Effector memory CD4-positive, alpha-beta T cell (primary cell): ENCODE results near the gene TMEM131L.
A peak's percentile ranks its signal among the peaks of the same experiment; 100 is the strongest.

Experiments
- DNase-seq, 3 donors: peaks; one replicate each; pipeline ENCODE4 v3.0.0-alpha.2; 2020
- H3K27ac ChIP-seq: 2 replicates; pipeline ENCODE4 v1.7.0; 2013; ENCODE audit warnings: mild to moderate bottlenecking, low read length, moderate library complexity; ENCODE audit not compliant: insufficient read depth, poor library complexity, severe bottlenecking
- H3K27me3 ChIP-seq: replicated peaks from 2 replicates; pipeline ENCODE4 v1.7.0; 2013; ENCODE audit warnings: mild to moderate bottlenecking, low read length; ENCODE audit not compliant: insufficient read depth, control insufficient read depth, poor library complexity, severe bottlenecking
- H3K36me3 ChIP-seq: 2 replicates; pipeline ENCODE4 v1.7.0; 2013; ENCODE audit warnings: mild to moderate bottlenecking, low read length, moderate library complexity; ENCODE audit not compliant: control insufficient read depth, insufficient read depth
- H3K4me1 ChIP-seq: 2 replicates; pipeline ENCODE4 v1.7.0; 2013; ENCODE audit warnings: low read length, mild to moderate bottlenecking; ENCODE audit not compliant: control insufficient read depth, insufficient read depth, poor library complexity, severe bottlenecking
- H3K4me3 ChIP-seq: 2 replicates; pipeline ENCODE4 v1.7.0; 2013; ENCODE audit warnings: low read length, low read depth, mild to moderate bottlenecking; ENCODE audit not compliant: insufficient read depth, poor library complexity, severe bottlenecking
- H3K9me3 ChIP-seq: 2 replicates; pipeline ENCODE4 v1.7.0; 2013; ENCODE audit warnings: mild to moderate bottlenecking, low read length, moderate library complexity; ENCODE audit not compliant: control insufficient read depth

Gene TMEM131L

GRCh38 chr4:153512162-153512852 is 46.1 kb downstream of the TMEM131L start:
- Histone ChIP-seq H3K27ac (no peak overlapping the region), H3K4me1 (peaks cover 7% of the 10 kb centered on the region), H3K9me3 (no peaks in the 10 kb centered on the region), H3K36me3 (peaks cover 3% of the 10 kb centered on the region), H3K27me3 (no peaks in the 10 kb centered on the region), H3K4me3 (no peak overlapping the region)
- DNase-seq: no peak

DNA sequence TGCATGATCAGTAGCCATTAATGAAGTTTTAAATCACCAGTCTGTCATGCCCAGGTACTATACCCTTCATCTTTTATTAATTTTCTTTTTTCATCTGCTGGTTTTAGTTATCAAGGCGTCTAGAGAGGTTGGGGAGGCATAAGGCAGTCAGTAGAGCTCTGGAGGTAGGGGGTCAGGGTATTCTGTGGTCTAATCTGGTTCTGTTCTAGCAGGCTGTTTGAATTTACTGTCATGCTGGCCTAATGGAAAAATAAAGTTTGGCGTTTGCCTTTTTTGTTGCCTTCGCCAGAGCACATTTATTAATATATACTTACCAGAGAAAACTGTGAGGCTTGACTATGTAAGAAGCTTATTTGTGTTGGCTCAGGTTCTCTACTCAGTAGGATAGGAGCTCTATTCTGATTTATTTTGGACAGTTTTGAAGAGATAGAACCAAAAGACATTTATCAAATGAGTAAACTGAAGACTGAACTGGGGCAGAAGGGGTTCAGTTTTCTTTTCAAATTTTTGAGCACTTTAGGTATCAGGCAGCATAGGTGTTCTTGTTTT is 46.9 kb downstream of the TMEM131L start:
- H3K4me1 ChIP-seq: peaks cover 13% of the 10 kb centered on the region
- no peak for DNase-seq
- no peak overlapping the region for H3K4me3 ChIP-seq
- no peak overlapping the region for H3K27ac ChIP-seq
- no peaks in the 10 kb centered on the region for H3K9me3 ChIP-seq
- no peaks in the 10 kb centered on the region for H3K27me3 ChIP-seq
- H3K36me3 ChIP-seq: peaks cover 5% of the 10 kb centered on the region

GRCh38 chr4:153513596-153513995 is 47.4 kb downstream of the TMEM131L start:
- H3K27ac ChIP-seq: no peak overlapping the region
- no peak for DNase-seq

DNA sequence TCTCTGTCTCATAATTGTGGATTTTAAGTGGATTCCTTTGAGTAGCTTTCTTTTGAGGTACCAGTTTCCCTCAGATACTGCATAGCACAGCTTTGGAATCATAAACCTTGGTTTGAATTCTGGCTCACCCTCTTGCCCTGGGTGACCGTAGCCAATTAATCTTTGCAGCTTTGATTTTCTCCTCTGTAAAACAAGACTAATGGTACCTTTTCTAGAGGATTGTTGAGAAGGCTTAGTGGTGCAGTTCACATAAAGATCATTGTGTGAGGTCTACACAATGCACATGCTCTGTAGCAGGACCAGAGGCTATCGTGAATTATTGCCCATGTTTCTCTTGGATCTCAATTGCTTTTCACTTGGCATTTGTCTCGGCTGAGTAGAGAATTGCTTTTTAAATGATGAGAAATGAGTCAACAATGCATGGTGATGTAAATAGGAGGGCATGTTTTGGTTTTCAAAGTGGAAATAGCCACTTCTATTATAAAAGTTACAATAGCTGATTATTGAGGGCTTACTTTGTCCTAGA is 47.9 kb downstream of the TMEM131L start:
- Histone ChIP-seq H3K9me3 (no peaks in the 10 kb centered on the region), H3K36me3 (peaks cover 5% of the 10 kb centered on the region), H3K27me3 (no peaks in the 10 kb centered on the region), H3K27ac (no peak overlapping the region), H3K4me3 (no peak overlapping the region), H3K4me1 (peaks cover 17% of the 10 kb centered on the region)
- DNase-seq: no peak

More at GRCh38 chr4:153513596-153513995, 47.4 kb downstream of the TMEM131L start:
- Histone ChIP-seq H3K9me3 (no peaks in the 10 kb centered on the region), H3K27me3 (no peaks in the 10 kb centered on the region), H3K4me1 (peaks cover 17% of the 10 kb centered on the region), H3K4me3 (no peak overlapping the region), H3K36me3 (peaks cover 5% of the 10 kb centered on the region)

- H3K9me3 ChIP-seq: no peaks in the 10 kb centered on the region
- H3K4me1 ChIP-seq: peaks cover 21% of the 10 kb centered on the region
- no peak overlapping the region for H3K27ac ChIP-seq
- H3K27me3 ChIP-seq: no peaks in the 10 kb centered on the region
- no peak overlapping the region for H3K4me3 ChIP-seq
- DNase-seq: no peak
- peaks cover 5% of the 10 kb centered on the region for H3K36me3 ChIP-seq
These were observed 48.7 kb downstream of the TMEM131L start for GRCh38 chr4:153514688-153515426.

DNA sequence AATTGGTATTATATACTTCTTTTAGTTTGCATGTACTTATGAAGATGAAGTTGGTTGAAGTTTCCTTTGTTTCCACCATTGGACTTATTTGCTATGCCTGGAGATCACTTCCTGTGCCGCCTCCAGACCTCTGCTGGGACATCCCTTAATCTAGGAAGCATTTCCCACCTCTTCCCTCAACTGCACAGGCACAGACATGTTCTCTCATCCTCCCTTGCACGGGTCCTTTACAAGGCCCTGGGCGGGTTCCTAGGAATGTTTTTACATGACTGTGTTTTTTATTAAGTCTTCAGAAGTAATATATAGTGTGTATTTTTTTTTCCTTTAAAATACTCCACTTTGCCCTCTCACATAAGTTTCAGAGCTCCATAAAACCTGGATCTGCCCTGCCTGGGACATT is 51.0 kb downstream of the TMEM131L start:
- peaks cover 5% of the 10 kb centered on the region for H3K36me3 ChIP-seq
- H3K27me3 ChIP-seq: no peaks in the 10 kb centered on the region
- H3K9me3 ChIP-seq: no peaks in the 10 kb centered on the region
- no peak overlapping the region for H3K4me3 ChIP-seq
- DNase-seq: no peak
- H3K27ac ChIP-seq: no peak overlapping the region
- peaks cover 37% of the 10 kb centered on the region for H3K4me1 ChIP-seq

DNA sequence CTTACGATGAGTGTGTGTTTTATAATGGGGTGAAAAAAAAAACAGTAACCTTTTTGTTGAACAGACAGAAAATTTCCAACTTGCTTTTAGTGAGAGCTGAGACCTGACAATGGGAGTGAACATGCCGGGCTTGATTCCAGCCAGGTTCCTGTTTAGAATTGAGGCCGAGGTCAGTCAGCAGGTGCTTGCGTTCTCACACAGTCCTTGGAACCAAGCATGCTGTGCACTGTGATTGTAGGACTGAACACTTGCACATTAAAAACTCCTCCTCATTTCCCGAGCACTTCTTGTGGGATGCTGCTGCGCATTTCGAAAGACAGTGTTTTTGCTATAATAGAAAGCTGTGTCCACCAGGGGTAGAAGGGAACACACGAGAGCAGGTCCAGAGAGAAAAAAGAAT is 51.8 kb downstream of the TMEM131L start:
- DNase-seq: no peak
- H3K36me3 ChIP-seq: peaks cover 5% of the 10 kb centered on the region
- no peaks in the 10 kb centered on the region for H3K27me3 ChIP-seq
- H3K9me3 ChIP-seq: no peaks in the 10 kb centered on the region
- peak overlapping the region; percentile 40 for H3K4me3 ChIP-seq
- H3K27ac ChIP-seq: peak overlapping the region; percentile 71
- peaks cover 42% of the 10 kb centered on the region for H3K4me1 ChIP-seq

- peak overlapping the region; percentile 71 for H3K27ac ChIP-seq
- DNase-seq: no peak
- no peaks in the 10 kb centered on the region for H3K27me3 ChIP-seq
- peak overlapping the region; percentile 40 for H3K4me3 ChIP-seq
- H3K36me3 ChIP-seq: peaks cover 5% of the 10 kb centered on the region
- H3K4me1 ChIP-seq: peaks cover 47% of the 10 kb centered on the region
- no peaks in the 10 kb centered on the region for H3K9me3 ChIP-seq
These were observed 52.7 kb downstream of the TMEM131L start for GRCh38 chr4:153518637-153519389.

DNA sequence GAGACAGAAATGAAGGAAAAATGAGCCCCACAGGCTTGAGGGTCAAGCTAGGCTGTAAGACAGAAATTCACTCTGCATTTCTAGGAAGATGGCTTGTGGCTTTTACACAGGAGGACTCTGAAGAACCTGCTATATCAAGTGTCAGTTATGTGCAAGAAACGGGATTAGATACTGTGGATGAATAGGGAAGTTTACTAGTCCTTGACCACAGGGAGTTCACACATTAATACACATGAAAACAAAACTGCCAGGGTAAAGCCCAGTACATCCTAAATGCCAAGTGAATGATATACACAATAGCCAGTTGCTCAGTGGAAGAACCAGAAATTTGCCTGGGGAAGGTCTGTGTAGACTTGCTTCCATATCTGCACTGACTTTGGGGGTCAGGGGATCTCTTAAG is 53.5 kb downstream of the TMEM131L start:
- Histone ChIP-seq H3K4me1 (peaks cover 56% of the 10 kb centered on the region), H3K27me3 (no peaks in the 10 kb centered on the region), H3K27ac (peak overlapping the region; percentile 71), H3K9me3 (no peaks in the 10 kb centered on the region), H3K4me3 (no peak overlapping the region), H3K36me3 (peaks cover 5% of the 10 kb centered on the region)
- DNase-seq: no peak
